ENCODE results near the gene NLRP1.

The NLRP1 gene

GRCh38 chr17:5481451-5481850, 102.9 kb downstream of the NLRP1 start:
- peaks cover 76% of the 10 kb centered on the region for H3K36me3 Mint-ChIP-seq (ENCODE audit: low read depth)
- H3K9me3 Mint-ChIP-seq = peaks cover 18% of the 10 kb centered on the region
- H3K27me3 Mint-ChIP-seq (ENCODE audit: low read depth, poor library complexity) = no peaks in the 10 kb centered on the region
- no peak overlapping the region for H3K27ac Mint-ChIP-seq
- TF ChIP-seq CTCF (IDR thresholded peaks at IDR 0.05) = no peak
- no peak for DNase-seq
- H3K4me3 Mint-ChIP-seq = no peak overlapping the region
- peaks cover 25% of the 10 kb centered on the region for H3K4me1 Mint-ChIP-seq

DNA sequence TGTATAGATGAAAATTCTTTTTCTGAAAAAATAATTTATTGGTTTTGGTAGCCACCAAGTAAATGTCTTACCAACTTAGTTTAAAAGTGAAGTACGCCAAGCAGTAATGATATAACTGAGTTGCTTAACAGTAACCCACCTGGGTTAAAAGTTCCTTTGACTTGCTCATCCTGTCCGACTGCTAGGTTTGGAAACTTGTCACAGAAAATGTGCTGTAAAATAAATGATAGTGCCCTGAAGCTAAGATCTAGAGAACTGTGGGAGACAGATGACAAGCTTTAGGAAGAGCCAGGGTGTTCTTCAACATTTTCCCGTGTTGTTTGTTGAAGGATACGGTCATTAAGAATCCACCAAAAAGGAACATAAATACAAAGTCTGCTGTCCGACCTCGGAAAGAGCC, 103.3 kb downstream of the NLRP1 start:
- Mint-ChIP-seq H3K36me3 (ENCODE audit: low read depth) (peaks cover 81% of the 10 kb centered on the region), H3K27me3 (ENCODE audit: low read depth, poor library complexity) (no peaks in the 10 kb centered on the region), H3K4me3 (no peak overlapping the region), H3K9me3 (peaks cover 18% of the 10 kb centered on the region), H3K4me1 (peaks cover 24% of the 10 kb centered on the region), H3K27ac (peak overlapping the region; percentile 12)
- no peak for DNase-seq
- no peak for TF ChIP-seq CTCF (IDR thresholded peaks at IDR 0.05)

- Mint-ChIP-seq H3K27me3 (ENCODE audit: low read depth, poor library complexity) (no peaks in the 10 kb centered on the region), H3K9me3 (peaks cover 18% of the 10 kb centered on the region), H3K4me1 (peaks cover 7% of the 10 kb centered on the region), H3K27ac (no peak overlapping the region), H3K36me3 (ENCODE audit: low read depth) (peaks cover 95% of the 10 kb centered on the region), H3K4me3 (no peak overlapping the region)
- DNase-seq = no peak
- TF ChIP-seq CTCF (IDR thresholded peaks at IDR 0.05) = no peak
These were observed 105.3 kb downstream of the NLRP1 start for GRCh38 chr17:5478992-5479391.

- no peak for TF ChIP-seq CTCF (IDR thresholded peaks at IDR 0.05)
- DNase-seq = no peak
- peaks cover 62% of the 10 kb centered on the region for H3K36me3 Mint-ChIP-seq (ENCODE audit: low read depth)
- no peaks in the 10 kb centered on the region for H3K4me1 Mint-ChIP-seq
- no peaks in the 10 kb centered on the region for H3K27me3 Mint-ChIP-seq (ENCODE audit: low read depth, poor library complexity)
- H3K27ac Mint-ChIP-seq = no peak overlapping the region
- H3K9me3 Mint-ChIP-seq = peaks cover 11% of the 10 kb centered on the region
- no peak overlapping the region for H3K4me3 Mint-ChIP-seq
These were observed 110.4 kb downstream of the NLRP1 start for GRCh38 chr17:5473906-5474305.

GRCh38 chr17:5472511-5472910, 111.8 kb downstream of the NLRP1 start:
- Mint-ChIP-seq H3K27ac (no peak overlapping the region), H3K4me1 (peaks cover 7% of the 10 kb centered on the region), H3K27me3 (ENCODE audit: low read depth, poor library complexity) (no peaks in the 10 kb centered on the region), H3K9me3 (no peaks in the 10 kb centered on the region), H3K4me3 (no peak overlapping the region), H3K36me3 (ENCODE audit: low read depth) (peaks cover 48% of the 10 kb centered on the region)
- TF ChIP-seq CTCF (IDR thresholded peaks at IDR 0.05) = no peak
- no peak for DNase-seq

DNA sequence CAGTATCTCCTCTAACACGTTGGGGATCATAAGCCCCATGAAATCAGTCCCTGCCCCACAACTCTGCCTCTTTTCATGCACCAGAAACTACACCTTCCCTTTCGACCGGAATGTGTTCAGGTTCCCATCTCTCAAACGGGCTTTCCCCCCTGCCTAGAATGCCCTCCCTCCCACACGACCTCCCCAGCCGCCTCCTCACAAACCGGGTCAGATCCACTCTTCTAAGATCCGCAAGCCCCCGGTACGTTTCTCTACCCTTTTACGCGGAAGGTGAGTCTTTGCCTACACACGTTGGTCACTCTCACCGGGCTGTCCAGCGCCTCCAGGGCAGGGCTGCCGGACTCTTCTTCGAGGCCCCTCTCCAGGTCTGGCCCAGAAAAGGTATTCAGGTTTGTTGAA, 116.2 kb downstream of the NLRP1 start:
- Mint-ChIP-seq H3K36me3 (ENCODE audit: low read depth) (peaks cover 22% of the 10 kb centered on the region), H3K27ac (peak overlapping the region; percentile 20), H3K4me3 (peak overlapping the region; percentile 93), H3K9me3 (no peaks in the 10 kb centered on the region), H3K27me3 (ENCODE audit: low read depth, poor library complexity) (peaks cover 3% of the 10 kb centered on the region), H3K4me1 (peaks cover 38% of the 10 kb centered on the region)
- DNase-seq = no peak
- TF ChIP-seq CTCF (IDR thresholded peaks at IDR 0.05) = no peak

Measured in nephron progenitor cell (in vitro differentiated cells).